Measurements from ENCODE around the gene CCL22.

- TF ChIP-seq ETS1 (IDR thresholded peaks at IDR 0.05) = no peak
- TF ChIP-seq POLR2AphosphoS5 (IDR thresholded peaks at IDR 0.05; ENCODE audit: low read depth) = no peak
- TF ChIP-seq CTCF (conservative IDR thresholded peaks at IDR 0.05; ENCODE audit: low read depth in 2 of 2) = no peak
- no peak for TF ChIP-seq EZH2phosphoT487 (IDR thresholded peaks at IDR 0.05; ENCODE audit: unreplicated experiment)
- TF ChIP-seq ZNF331 (CRISPR knock-in tag; IDR thresholded peaks at IDR 0.05; ENCODE audit: low read depth) = no peak
- no peak for TF ChIP-seq EZH2 (IDR thresholded peaks at IDR 0.05; ENCODE audit: low read depth, unreplicated experiment)
- no peak for TF ChIP-seq JUNB (IDR thresholded peaks at IDR 0.05; ENCODE audit: unreplicated experiment)
- TF ChIP-seq REST (IDR thresholded peaks at IDR 0.05; ENCODE audit: unreplicated experiment) = no peak
- TF ChIP-seq NANOG (IDR thresholded peaks at IDR 0.05; ENCODE audit: borderline replicate concordance) = no peak
- no peak for TF ChIP-seq CREB1 (CRISPR knock-in tag; IDR thresholded peaks at IDR 0.05; ENCODE audit: low read depth)
- TF ChIP-seq STAT1 (IDR thresholded peaks at IDR 0.05; ENCODE audit: unreplicated experiment) = no peak
- TF ChIP-seq ZNF114 (CRISPR knock-in tag; IDR thresholded peaks at IDR 0.05) = no peak
Observed at GRCh38 chr16:57316390-57317017, 42.1 kb upstream of the CCL22 start.

Measured in GM23338 (cell line).